Loucy (cell line): Measurements from ENCODE around the gene MROH2B.

Source experiments
- CTCF ChIP-seq: fragments of 200-600 bp; sonication (generic); conservative IDR thresholded peaks from 2 replicates; pipeline ENCODE4 v1.5.1; 2014; ENCODE audit warnings: mild to moderate bottlenecking, antibody characterized with exemption, low read length
- EZH2phosphoT487 ChIP-seq: fragments of 200-600 bp; IDR thresholded peaks from 2 replicates; pipeline ENCODE4 v1.6.1; 2018; ENCODE audit warnings: antibody characterized with exemption, mild to moderate bottlenecking, moderate library complexity, borderline replicate concordance

DNA sequence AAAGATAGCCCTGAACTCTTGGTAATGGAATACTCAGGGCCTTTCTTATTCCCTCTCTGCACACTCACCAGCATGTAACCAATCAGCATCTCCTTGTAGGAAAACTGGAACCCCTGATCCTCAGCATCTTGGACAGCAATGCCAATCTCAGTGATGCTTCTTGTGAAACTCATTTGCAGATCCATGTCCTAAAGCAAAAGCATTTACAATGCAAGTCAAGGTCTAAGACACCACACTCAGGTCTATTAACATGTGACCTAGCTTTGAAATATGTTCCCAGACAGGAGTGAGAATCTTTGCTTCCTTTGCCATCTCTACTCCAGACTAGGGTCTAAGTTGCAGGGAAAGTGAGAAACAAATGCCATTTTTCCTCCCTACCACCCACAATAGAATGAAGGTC lies 38.2 kb downstream of the MROH2B start:
- no peak for TF ChIP-seq CTCF
- no peak for TF ChIP-seq EZH2phosphoT487
